Right lobe of liver (tissue), 4 donors: Measurements from ENCODE around the gene ALDH18A1.

Experiments
- POLR2A ChIP-seq: fragments of 450-650 bp; IDR thresholded peaks from one replicate; pipeline ENCODE4 v1.6.1; 2017; ENCODE audit warnings: antibody characterized with exemption, mild to moderate bottlenecking
- TF ChIP-seq, protein P1 (sequence below), 4 donors: fragments of 200-600 bp in 3 of 4; fragments of 450-650 bp in 1 of 4; IDR thresholded peaks; one replicate each; pipeline versions ENCODE4 v1.5.1 to v1.8.0; 2016 to 2022; ENCODE audit warnings: antibody characterized with exemption in 4 of 4, mild to moderate bottlenecking in 2 of 4
- donor health status: DM: no; HTN: no; CAD: no.
- donor health status: DM: no; HTN: no; CAD: no.
- donor health status: DM: no; HTN: yes; CAD: no.

GRCh38 chr10:95661818-95662217 lies 5.3 kb upstream of the ALDH18A1 start:
- TF ChIP-seq, protein P1, sequence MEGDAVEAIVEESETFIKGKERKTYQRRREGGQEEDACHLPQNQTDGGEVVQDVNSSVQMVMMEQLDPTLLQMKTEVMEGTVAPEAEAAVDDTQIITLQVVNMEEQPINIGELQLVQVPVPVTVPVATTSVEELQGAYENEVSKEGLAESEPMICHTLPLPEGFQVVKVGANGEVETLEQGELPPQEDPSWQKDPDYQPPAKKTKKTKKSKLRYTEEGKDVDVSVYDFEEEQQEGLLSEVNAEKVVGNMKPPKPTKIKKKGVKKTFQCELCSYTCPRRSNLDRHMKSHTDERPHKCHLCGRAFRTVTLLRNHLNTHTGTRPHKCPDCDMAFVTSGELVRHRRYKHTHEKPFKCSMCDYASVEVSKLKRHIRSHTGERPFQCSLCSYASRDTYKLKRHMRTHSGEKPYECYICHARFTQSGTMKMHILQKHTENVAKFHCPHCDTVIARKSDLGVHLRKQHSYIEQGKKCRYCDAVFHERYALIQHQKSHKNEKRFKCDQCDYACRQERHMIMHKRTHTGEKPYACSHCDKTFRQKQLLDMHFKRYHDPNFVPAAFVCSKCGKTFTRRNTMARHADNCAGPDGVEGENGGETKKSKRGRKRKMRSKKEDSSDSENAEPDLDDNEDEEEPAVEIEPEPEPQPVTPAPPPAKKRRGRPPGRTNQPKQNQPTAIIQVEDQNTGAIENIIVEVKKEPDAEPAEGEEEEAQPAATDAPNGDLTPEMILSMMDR (IDR thresholded peaks at IDR 0.05) = no peak
- TF ChIP-seq POLR2A = no peak
